Aorta (tissue), 5 donors: Measurements from ENCODE around the gene ARHGEF17. TPM values are rescaled to one million over a fixed set of nuclear protein-coding genes. Genes with fewer than 3 reads are reported as not detected.

Source experiments
- ATAC-seq: fragments of 200-7000 bp; cut with Tn5 transposase; one replicate; pipeline ENCODE4 v1.9.1; 2022; ENCODE audit warnings: moderate library complexity; ENCODE audit not compliant: low FRiP score
- DNase-seq, 2 donors: peaks; one replicate each; pipeline ENCODE4 v3.0.0-alpha.2; 2020
- H3K27ac ChIP-seq, 2 donors: one replicate each; pipeline ENCODE4 v1.5.1; 2013; ENCODE audit warnings: low read length in 2 of 2, mild to moderate bottlenecking in 2 of 2, moderate library complexity in 2 of 2, control low read depth in 1 of 2, inconsistent platforms in 1 of 2, low read depth in 1 of 2
- H3K27me3 ChIP-seq, 2 donors: one replicate each; pipeline ENCODE4 v1.6.1; 2013; ENCODE audit warnings: control low read depth in 1 of 2, low read length in 1 of 2, mild to moderate bottlenecking in 1 of 2, moderate library complexity in 1 of 2; ENCODE audit not compliant: insufficient read depth in 2 of 2, control insufficient read depth in 1 of 2
- H3K36me3 ChIP-seq, 2 donors: one replicate each; pipeline ENCODE4 v1.6.1; 2013; ENCODE audit warnings: control low read depth in 1 of 2, low read length in 1 of 2, mild to moderate bottlenecking in 1 of 2; ENCODE audit not compliant: insufficient read depth in 2 of 2, control insufficient read depth in 1 of 2
- H3K4me1 ChIP-seq, 2 donors: one replicate each; pipeline ENCODE4 v1.6.1; 2013; ENCODE audit warnings: low read length in 2 of 2, control low read depth in 1 of 2, mild to moderate bottlenecking in 1 of 2, moderate library complexity in 1 of 2; ENCODE audit not compliant: insufficient read depth in 2 of 2, control insufficient read depth in 1 of 2
- H3K4me3 ChIP-seq, 2 donors: one replicate each; pipeline ENCODE4 v1.5.1; 2013; ENCODE audit warnings: low read length in 2 of 2, control low read depth in 1 of 2, mild to moderate bottlenecking in 1 of 2
- H3K9me3 ChIP-seq: one replicate; pipeline ENCODE4 v1.6.1; 2013; ENCODE audit warnings: mild to moderate bottlenecking, low read length; ENCODE audit not compliant: control insufficient read depth
- WGBS, 2 donors: extraction: QIAGEN DNeasy Blood & Tissue Kit; methylation state at CpG; one replicate each; pipeline ENCODE4 v1.1.7; 2013; 5-methylcytosine and 5-hydroxymethylcytosine counted together
- intact Hi-C, 2 donors: fragments of 100-400 bp; cut with DNase I; formaldehyde crosslinking; loops; one replicate each; pipeline versions ENCODE4 v1.14.2 to v1.15.0; 2022
- polyA plus RNA-seq, 2 donors: library from polyadenylated mRNA; stranded (reverse); fragments of 200-250 nt; gene quantifications; one replicate each; pipeline ENCODE4 v1.2.3, GENCODE V29; 2013
- total RNA-seq, 2 donors: library from RNA; stranded (reverse); fragmentation: NEBNext Ultra II Directional; extraction: Animal tissue kit (Norgen Biotek cat#: 25700); gene quantifications; one replicate each; pipeline ENCODE4 v1.2.1, GENCODE V29; 2021
- donor health status: healthy with polysubstance abuse.
- donor health status: Bipolar disorder and iron deficiency.
- donor health status: DM: no; HTN: no; CAD: no.
- donor health status: DM: no; HTN: no; CAD: no.
- donor health status: DM: yes; HTN: yes; CAD: no.

ARHGEF17 gene
- total and polyA plus RNA-seq, 4 donors, result 20.5 to 201 (median 170) TPM

DNA sequence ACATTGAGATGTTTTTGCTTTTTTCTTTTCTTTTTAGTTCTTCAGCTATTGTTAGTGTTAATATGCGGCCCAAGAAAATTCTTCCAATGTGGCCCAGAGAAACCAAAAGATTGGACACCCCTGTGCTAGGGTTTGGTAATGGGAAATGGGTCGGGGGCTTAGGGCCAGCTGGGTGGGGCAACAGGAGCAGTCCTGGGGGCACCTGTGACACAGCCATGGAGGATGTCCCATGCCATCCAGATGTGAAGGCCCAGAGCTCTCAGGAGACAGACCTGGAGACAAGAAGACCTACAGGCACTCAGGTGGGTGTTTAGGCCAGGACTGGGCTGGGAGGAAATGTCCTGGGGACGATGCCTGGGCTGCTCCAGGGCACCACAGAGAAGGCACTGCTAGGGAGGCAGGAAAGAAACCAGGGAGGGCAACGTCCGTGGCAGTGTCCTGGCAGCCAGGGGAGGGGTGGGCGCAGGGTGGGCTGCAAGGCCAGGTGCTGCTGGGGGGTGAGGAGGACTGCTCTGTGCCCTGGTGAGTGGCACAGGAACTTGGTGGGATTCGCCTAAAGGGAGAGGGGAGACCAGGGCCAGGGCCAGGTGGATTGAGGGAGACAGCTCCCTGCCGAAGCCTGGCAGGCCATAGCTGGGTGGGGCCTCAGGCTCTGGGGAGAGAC is 89.5 kb downstream of the ARHGEF17 start:
- ATAC-seq (no peak), DNase-seq (peak in 1 of 2 donors; percentile 61)
- H3K27me3 ChIP-seq, result no peaks in the 10 kb centered on the region
- H3K36me3 ChIP-seq, result no peaks in the 10 kb centered on the region
- H3K9me3 ChIP-seq, result no peaks in the 10 kb centered on the region
- H3K4me3 ChIP-seq, result no peak overlapping the region
- intact Hi-C loops, result loop anchor here in 1 of 2 donors (10.0 kb wide), 1 partner anchor 183 kb away; the partner anchor contains the start of gene P2RY2
- 84 to 86% methylated on average over 8 of the region's 8 CpGs for WGBS, 2 donors
- H3K4me1 ChIP-seq, result no peaks in the 10 kb centered on the region
- H3K27ac ChIP-seq, result no peak overlapping the region

GRCh38 chr11:73398132-73398526 is 90.1 kb downstream of the ARHGEF17 start:
- WGBS, 2 donors, result 83 to 86% methylated on average over 5 of the region's 5 CpGs
- intact Hi-C loops, result loop anchor here in 1 of 2 donors (10.0 kb wide), 1 partner anchor 183 kb away; the partner anchor contains the start of gene P2RY2
- Histone ChIP-seq H3K27ac (no peak overlapping the region), H3K36me3 (no peaks in the 10 kb centered on the region), H3K4me3 (no peak overlapping the region), H3K4me1 (no peaks in the 10 kb centered on the region), H3K9me3 (no peaks in the 10 kb centered on the region), H3K27me3 (no peaks in the 10 kb centered on the region)
- ATAC-seq, result no peak
- DNase-seq, result peak in 1 of 2 donors; percentile 53

DNA sequence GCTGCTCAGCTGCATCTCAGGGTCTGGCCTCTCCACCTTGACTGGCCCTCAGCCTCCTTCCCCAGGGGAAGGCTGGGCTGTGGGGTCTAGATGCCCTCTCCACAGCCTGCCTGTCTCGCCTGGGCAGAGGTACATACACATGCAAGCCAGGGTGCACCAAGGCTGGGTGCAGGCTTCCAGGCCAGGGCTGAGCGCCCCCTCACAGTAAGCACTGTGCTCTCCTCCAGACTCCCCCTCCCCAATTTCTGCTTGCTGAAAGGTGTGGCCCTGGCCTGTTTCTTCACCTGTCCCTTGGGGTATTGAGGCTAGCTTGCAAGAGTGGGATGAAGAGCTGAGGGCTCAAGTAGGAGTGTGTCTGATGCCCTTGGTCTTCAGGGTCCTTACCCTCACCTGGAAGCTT is 90.6 kb downstream of the ARHGEF17 start:
- Histone ChIP-seq H3K27ac (no peak overlapping the region), H3K9me3 (no peaks in the 10 kb centered on the region), H3K27me3 (no peaks in the 10 kb centered on the region), H3K4me1 (no peaks in the 10 kb centered on the region), H3K4me3 (no peak overlapping the region), H3K36me3 (no peaks in the 10 kb centered on the region)
- ATAC-seq (no peak), DNase-seq (peak in 1 of 2 donors; percentile 68)
- intact Hi-C loops, result loop anchor here in 1 of 2 donors (10.0 kb wide), 1 partner anchor 184 kb away; the partner anchor contains the start of gene P2RY2
- 93 to 94% methylated on average over 2 of the region's 2 CpGs for WGBS, 2 donors

GRCh38 chr11:73399159-73399590 is 91.1 kb downstream of the ARHGEF17 start:
- Histone ChIP-seq H3K9me3 (no peaks in the 10 kb centered on the region), H3K27me3 (no peaks in the 10 kb centered on the region), H3K4me3 (no peak overlapping the region), H3K36me3 (no peaks in the 10 kb centered on the region), H3K27ac (no peak overlapping the region), H3K4me1 (no peaks in the 10 kb centered on the region)
- 56 to 57% methylated on average over 6 of the region's 6 CpGs for WGBS, 2 donors
- intact Hi-C loops, result loop anchor here in 1 of 2 donors (10.0 kb wide), 1 partner anchor 184 kb away; the partner anchor contains the start of gene P2RY2
- ATAC-seq, result no peak
- DNase-seq, result peak in 1 of 2 donors; percentile 67

- Histone ChIP-seq H3K4me3 (no peak overlapping the region), H3K27ac (no peak overlapping the region), H3K36me3 (no peaks in the 10 kb centered on the region), H3K4me1 (no peaks in the 10 kb centered on the region), H3K27me3 (no peaks in the 10 kb centered on the region), H3K9me3 (no peaks in the 10 kb centered on the region)
- intact Hi-C loops, result loop anchor here (5.0 to 10.0 kb wide), 2 partner anchors 185 to 263 kb away; partner anchors contain the start of gene P2RY2 (in 1 of the 2)
- DNase-seq (peak in 1 of 2 donors; percentile 28), ATAC-seq (no peak)
- 91 to 94% methylated on average over 4 of the region's 4 CpGs for WGBS, 2 donors
Measured at GRCh38 chr11:73399636-73400035, 91.6 kb downstream of the ARHGEF17 start.

DNA sequence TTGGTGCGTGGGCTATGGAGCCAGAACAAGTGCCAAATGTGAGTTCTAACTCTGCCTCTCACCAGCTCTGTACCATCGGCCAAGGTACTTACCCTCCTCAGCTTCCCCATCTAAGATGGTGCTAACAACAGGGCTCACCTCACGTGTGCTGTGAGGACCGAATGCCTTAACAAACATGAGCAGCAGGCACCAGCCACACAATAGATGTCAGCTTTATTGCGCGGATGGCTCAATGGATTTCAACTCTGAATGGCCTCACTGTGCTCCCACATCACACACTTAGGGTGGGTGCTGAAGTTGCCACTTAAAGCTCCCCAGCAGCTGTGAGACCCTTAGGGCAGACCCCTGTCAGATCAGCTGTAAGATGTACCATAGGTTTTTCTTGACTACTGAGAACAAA is 92.2 kb downstream of the ARHGEF17 start:
- Histone ChIP-seq H3K4me3 (no peak overlapping the region), H3K9me3 (no peaks in the 10 kb centered on the region), H3K27me3 (no peaks in the 10 kb centered on the region), H3K36me3 (no peaks in the 10 kb centered on the region), H3K4me1 (no peaks in the 10 kb centered on the region), H3K27ac (no peak overlapping the region)
- 94 to 95% methylated on average over 6 of the region's 6 CpGs for WGBS, 2 donors
- ATAC-seq (no peak), DNase-seq (no peak)
- intact Hi-C loops, result loop anchor here (5.0 kb wide), 1 partner anchor 262 kb away; no protein-coding TSS in a partner anchor

DNA sequence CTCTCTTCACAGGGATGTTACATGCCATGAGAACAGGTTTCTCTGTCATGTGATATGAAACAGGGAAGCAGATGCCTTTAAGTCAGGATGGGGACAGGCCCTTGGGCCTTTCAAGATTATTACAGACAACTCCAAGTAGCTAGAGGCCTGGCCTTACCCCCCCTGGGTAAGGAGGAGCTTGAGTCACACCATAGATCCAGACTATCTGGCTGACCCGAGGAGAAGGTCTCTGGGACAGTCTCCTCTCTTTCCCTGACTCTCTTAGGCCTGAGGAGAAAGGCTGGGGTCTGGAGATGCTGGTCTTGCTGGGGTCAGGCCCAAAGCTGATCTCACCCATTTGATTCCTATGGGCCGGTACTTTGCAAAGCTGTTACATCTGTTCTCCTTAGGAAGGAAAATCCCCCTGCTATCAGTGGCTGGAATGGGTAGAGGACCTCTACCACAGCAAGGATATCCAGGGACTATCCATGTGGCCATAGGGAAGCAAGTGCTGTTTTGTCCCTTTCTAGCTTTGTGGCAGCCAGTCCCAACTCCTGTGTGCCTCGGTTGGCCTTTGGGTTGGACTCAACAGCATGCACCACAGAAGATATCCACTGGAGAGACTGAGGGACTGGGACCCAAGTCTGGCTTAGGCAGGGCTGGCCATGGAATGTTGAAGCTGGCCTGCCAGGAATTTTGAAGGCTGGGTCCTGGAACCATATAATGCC is 93.3 kb downstream of the ARHGEF17 start:
- H3K36me3 ChIP-seq, result no peaks in the 10 kb centered on the region
- intact Hi-C loops, result loop anchor here (5.0 kb wide), 1 partner anchor 261 kb away; no protein-coding TSS in a partner anchor
- H3K4me1 ChIP-seq, result no peaks in the 10 kb centered on the region
- DNase-seq, result peak in 1 of 2 donors; percentile 44
- H3K4me3 ChIP-seq, result no peak overlapping the region
- WGBS, 2 donors, result 75 to 83% methylated on average over 3 of the region's 3 CpGs
- H3K9me3 ChIP-seq, result no peaks in the 10 kb centered on the region
- no peaks in the 10 kb centered on the region for H3K27me3 ChIP-seq
- ATAC-seq, result no peak
- H3K27ac ChIP-seq, result no peak overlapping the region

GRCh38 chr11:73401924-73402833 is 94.1 kb downstream of the ARHGEF17 start:
- Histone ChIP-seq H3K9me3 (no peaks in the 10 kb centered on the region), H3K27me3 (no peaks in the 10 kb centered on the region), H3K27ac (no peak overlapping the region), H3K36me3 (no peaks in the 10 kb centered on the region), H3K4me1 (no peaks in the 10 kb centered on the region), H3K4me3 (no peak overlapping the region)
- no peak for ATAC-seq
- peak in 1 of 2 donors; percentile 70 for DNase-seq
- intact Hi-C loops, result loop anchor here (5.0 kb wide), 1 partner anchor 260 kb away; no protein-coding TSS in a partner anchor
- 72 to 79% methylated on average over 15 of the region's 15 CpGs for WGBS, 2 donors
